HG03103 (cell line): ENCODE data around the gene XRRA1.
A peak's percentile ranks its signal among the peaks of the same experiment; 100 is the strongest.

Experiments
- ATAC-seq: cut with Tn5 transposase; IDR thresholded peaks from one replicate; pipeline ENCODE4 v1.9.1; 2021; ENCODE audit warnings: low read depth; ENCODE audit not compliant: unreplicated experiment

XRRA1 gene

DNA sequence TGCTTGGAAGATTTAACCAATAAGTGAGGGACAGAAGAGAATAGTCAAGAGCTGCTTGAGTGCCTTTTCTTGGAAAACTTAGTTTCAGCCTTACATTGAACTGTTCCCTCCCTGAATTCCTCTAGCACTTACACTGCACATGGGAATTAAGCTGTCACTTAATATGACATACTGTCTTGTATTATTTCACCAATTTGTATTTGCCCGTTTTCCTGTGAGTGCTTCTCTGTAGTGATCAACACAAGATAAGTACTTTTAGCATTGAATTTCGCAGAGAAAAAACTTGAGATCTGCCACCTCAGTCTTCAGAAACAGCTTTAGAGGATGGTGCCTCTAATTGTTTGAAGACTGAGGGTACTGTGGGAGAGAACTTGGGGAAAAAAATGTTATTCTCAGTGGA lies 3.9 kb upstream of the XRRA1 start:
- no peak for ATAC-seq

DNA sequence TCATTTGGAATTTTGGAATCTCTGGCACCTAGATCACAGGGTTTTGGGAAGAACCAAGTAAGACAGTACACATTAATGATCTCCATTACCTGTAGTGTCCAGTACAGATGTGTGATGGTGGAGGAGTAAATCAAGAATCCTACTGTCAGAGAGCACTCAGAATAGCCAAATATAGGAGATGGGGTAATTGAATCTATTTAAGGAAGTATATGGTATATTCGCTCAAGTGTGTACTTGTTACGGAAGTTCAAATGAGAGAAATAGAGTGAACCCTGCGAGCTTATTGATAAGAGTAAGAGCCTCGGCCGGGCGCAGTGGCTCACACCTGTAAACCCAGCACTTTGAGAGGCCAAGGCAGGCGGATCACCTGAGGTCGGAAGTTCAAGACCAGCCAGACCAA lies 2.3 kb upstream of the XRRA1 start:
- no peak for ATAC-seq

DNA sequence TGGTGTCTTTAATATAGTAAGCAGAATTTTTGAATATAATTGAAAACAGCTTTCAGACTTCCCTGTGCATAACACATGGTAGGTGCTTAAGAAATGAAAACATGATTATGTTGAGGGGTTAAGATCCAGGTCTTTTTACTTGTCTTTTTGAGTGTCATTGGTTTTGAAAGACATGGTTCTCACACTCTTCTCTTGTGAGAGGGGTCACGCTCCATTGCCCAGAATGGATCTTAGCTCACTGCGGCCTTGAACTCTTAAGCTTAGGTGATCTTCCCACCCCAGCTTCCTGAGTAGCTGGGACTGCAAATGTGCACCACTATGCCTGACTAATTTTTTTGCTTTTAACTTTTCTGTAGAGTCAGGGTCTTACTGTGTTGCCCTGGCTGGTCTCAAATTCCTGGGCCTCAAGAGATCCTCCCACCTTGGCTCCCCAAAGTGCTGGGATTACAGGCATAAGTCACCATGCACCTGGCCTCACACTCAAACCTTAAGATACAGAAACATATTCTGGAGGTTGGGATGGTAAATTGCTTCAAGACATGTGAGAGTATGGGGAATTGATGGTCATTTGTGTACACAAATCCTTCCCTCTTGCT lies 1.6 kb upstream of the XRRA1 start:
- ATAC-seq: no peak

DNA sequence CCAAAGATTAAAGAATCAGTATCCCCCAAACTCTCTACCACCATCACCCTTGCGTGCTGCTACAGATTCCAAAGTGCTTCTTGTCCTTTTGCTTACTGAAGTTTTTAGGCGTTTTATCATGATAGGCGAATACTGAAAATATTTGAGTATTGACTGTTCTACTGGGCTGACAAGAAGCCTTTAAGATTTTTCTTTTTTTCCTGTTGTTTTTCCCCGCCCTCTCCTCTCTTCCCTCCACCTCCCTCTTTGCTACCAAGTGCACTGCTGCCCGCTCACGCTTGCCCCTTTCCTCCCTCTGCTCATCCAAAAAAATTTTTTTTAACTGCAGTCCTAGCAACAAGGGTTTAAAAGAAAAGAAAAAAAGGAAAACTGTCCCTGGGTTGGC lies 854 bp upstream of the XRRA1 start:
- ATAC-seq: no peak

DNA sequence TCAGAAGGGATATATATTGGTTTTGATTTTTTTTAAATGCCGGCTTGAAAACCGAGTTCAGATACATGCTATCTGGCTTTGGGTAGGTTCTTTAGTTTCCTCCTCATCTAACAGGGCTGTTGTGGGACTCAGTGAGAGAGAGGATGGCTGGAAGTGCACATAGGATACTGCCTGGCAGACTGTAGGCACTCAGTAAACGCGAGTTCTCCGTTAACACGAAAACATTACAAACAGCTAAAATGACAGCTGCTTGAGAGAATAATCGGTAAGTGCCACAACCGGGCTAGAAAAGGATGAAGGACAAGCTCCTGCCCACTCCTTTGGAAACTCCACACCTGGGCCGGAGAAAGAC lies 369 bp downstream of the XRRA1 start:
- ATAC-seq: peak; percentile 8

DNA sequence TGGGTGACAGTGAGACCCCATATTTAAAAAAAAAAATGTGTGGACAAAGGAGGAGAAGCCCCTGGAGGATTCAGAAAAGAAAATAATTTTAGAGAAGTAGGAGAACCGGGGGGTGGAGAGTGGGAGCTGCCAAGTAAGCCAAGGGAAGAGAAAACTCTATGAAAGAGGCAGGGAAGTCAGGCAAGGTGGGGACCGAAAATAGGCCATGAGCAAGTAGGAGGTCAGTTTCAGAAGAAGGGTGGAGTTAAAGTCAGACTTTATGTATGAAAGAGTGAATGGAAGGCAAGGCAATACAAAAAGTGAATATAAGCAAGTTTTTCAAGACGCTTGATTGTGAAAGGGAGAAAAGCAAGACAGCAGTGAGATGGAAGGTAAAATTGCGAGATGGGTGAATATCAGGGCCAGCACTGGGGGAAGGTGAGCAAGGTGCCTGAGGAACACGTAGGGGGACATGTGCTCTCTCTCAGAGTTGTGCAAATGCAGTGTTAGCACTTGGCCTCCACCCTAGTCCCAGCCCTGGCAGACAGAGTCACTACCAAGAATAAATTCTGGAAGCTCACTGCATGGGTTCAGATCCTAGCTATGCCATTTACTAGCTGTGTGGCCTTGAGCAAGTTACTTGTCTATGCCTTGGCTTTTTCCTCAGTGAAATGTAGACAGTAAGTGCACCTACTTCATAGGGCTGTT lies 6.7 kb downstream of the XRRA1 start:
- ATAC-seq: no peak

DNA sequence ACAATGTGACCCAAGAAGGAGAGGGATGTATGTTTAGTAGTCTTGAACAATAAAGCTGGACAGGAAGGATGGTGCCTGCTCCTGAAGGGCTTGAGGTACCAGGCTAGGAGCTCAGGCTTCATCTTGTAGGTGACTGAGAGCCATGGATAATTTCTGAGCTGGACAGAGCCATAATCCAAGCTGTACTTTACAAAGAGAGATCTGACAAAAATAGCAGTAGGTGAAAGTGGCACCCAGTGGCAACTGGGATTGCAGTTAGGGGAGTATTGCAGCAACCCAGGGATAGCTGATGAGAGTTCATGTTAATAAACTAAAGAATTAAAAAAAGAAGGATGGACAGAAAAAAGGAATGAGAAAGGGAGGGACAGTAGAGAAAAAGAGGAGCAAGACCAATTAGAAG lies 7.4 kb downstream of the XRRA1 start:
- no peak for ATAC-seq

DNA sequence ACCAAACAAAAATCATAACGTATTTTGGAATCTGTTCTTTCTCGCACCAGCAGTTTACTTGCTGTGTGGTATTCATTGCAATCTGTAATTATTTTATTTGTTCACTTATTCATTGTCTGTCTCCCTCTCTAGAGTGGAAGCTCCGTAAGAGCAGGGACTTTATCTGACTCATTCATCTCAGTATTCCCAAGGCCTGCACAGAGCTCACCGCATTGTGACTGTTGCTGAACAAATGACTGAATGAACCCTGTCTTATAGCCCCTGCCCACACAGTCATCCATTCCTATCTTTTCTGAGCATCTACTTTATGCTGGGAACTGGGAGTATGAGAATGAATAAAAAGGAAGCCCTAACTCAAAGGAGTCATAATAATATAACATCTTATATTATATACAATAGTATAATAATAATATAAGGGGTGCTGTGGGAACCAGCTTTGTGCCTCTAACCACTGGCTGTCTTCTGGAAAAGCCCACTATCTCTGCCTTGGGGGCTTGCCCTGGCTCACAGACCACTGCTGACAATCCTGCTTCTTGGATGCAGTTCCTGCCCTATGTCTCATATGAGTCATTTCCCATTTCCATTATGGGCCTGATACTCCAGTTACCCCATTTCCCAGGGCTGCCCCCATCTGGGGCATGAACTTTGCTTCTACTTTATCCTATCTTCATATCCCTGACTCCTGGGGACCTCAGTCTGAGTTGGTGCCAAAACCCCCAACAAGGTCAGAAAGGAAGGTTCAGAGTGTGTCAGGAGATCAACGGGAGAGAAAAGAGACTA lies 11.0 kb downstream of the XRRA1 start:
- no peak for ATAC-seq

DNA sequence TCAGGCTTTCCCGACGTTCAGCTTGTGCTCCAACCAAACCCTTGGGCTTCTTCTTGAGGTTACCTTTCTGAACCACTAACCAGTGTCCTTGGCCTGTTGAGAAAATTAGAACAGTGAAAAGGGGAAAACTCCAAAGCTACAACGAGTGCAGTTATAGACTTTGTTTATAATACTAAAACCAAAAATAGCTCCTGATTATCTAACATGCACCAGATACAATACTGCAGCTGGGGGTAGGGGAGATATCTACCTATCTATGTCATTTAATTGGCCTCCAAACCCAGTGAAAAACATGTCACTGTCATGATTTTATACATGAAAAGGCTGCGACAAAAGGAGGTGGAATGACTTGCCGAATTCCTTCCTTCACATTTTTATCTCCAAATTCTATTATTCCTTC lies 11.9 kb downstream of the XRRA1 start:
- ATAC-seq: no peak

DNA sequence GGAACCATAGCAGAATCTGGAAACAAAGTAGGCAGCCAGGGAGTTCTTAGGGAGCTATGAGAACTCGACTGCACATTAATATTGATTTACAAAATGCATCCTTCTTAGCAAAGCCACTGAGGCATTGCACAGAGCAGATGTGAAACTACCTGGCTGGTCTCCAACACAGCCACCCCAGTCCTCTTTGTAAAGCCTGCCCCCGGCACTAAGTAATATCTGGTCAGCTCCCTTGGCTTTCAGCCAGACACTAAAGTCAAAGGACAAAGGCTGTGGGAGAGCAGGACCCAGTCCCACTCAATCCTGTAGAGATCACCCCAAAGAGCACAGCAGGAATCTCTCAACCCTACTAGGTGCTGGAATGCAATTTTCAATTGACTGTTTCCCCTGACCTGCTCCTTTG lies 12.8 kb downstream of the XRRA1 start:
- no peak for ATAC-seq

DNA sequence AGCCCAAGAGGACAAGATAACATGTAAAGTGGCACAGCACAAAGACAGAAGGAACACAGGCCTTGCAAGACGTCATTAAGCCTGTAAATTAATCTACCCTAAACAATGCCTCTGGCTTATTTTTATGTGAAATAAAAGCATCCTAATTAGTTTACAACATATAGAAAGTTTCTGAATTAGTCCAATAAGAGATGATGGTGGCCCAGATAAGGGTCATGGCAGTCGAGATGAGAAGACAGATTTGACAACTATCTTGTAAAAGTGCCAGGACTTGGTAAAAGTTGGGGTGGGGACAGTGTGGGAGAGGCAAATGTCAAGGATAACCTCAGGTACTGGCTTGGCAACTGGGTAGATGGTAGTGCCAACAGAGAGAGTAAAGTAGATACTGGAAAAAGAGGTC lies 13.6 kb downstream of the XRRA1 start:
- ATAC-seq: no peak

DNA sequence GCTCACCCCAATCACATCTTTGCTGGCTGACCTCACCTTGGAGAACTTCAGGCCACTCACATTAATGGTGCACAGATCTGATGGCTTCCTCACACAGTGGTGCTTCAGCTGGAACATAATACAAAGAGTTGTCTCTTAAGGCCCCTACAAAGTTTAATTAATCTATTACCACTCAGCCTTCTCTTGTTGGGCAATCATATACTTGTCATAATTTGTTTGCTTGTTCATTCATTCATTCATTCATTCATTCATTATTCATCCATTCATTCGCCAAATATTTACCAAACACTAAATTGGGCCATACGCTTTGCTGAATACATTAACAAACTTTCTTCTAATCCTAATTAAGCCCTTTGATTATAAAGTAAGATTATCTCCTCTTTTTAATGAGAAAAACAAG lies 15.1 kb downstream of the XRRA1 start:
- no peak for ATAC-seq

DNA sequence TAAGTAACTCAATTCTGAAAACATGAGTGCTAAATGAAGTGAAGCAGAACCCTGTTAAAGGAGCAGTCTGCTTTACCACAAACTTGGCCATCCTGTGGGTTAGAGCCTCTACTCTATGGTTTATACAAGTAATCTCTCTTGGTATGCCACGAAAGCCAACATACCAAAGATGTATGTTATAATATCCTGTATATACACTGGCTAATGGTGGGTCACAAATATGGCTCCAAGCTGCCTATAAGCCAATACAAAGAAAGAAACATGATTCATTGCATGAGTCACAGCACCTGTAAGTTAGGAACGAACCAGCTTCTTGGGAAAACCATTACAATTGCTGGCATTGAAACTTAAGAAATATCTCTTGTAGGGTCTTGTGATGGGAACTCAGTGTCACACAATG lies 16.1 kb downstream of the XRRA1 start:
- no peak for ATAC-seq

DNA sequence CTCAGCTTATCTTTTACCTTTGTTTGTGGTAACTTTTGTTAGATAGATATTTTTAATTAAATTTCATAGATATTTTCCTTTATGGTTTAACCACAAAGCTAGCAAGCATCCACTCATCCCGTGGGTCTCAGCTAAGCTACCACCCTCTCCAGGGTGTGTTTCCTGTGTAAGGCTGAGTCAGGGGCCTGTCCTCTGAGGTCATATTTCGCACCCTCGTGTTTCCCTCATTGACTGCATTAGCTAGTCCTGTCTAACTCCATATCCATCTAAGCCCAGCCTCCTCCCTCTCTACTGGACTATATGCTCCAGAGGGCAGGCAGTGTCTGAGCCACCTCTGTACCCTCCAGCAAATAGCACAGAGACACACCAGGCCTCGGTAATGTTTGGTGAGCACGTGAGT lies 16.7 kb downstream of the XRRA1 start:
- ATAC-seq: no peak

DNA sequence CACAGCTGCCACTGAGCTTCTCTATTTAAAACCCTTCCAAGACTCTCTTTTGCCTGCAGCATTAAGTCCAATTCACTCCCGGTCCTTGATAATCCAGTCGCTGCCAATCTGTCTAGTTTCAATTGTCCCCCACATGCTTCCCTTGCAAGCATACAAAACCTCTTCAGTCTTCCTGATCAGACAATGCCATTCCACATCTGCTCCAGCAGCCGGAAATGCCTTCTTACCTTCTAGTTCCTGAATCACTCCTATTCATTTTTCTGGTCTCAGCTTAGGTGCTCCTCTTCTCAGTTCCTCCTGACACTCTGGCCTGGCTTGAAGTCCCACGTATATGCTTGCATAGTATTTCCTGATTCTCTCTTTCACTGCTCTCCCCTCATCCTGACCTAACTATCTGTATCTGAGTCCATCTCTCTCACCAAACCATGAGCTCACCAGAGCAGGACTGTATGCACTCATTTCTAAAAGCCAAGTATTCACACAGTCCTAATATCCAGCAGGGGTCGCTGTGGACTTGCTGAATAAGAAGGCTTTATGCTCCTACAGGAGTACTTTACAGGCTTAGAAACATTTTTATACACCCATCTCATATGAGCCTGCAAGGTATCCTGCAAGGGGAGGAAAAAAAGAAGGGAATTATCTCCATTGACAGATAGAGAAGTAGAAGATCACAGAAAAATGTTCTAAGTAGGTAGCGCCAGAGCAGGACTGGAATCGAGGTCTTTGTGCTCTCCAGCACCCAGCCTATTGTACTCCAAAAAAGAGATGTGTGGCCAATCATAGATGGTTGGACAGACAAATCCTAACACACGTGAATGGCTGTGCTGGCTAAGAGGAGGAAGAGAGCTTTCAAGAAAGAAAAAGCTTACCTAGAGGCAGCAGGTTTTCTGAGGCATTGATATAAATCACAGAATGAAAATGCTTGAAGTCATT lies 19.2 kb downstream of the XRRA1 start:
- peak; percentile 78 for ATAC-seq

DNA sequence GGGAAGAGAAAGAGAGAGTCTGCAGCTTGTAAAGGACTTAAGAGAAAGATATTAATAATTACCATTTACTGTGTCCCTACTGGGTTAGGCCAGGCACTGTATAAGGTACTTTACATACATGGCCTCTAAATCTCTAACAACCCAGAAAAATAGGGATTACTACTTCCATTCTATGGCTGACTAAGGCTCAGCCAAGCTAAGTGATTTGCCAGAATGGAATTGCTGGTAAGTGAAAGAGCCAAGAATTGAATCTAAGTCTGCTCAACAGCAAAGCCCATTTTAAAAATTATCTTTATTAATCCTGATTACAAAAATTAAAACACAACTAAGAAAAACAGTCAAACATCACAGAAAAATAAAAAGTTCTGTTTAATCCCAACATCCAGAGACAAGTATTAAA lies 21.4 kb downstream of the XRRA1 start:
- no peak for ATAC-seq

DNA sequence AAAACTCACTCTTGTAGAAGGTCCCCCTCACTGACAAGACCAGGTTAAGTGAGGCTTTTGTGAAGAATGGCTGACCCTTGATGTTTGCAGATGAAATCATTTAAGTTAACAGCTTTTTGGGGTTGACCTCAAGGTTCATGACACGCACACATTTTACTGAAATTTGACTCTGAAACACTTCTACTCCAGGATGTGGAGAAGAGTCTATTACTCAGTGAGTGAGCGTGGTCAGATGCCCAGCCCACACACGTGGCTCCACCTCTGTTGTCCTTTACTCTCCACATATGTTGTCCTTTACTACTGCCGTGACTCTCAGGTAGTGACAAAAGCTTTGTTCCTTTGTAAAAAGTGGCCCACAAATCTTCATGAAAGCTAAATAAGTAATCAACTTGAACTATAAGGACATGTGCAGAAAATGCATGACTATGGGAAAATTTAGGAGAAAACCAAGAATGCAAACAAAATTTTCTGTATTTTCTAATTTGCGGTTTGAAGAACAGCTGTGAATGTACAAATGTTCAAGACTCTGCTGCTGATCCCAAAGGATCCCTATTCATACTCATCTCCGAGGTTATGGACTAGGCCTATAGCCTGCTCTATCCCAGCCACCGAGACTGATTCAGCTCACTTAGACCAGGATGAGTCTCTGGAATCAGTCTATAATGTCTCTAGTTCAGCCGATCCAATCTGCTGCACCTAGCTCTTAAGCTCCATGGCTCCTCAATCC lies 22.4 kb downstream of the XRRA1 start:
- no peak for ATAC-seq

DNA sequence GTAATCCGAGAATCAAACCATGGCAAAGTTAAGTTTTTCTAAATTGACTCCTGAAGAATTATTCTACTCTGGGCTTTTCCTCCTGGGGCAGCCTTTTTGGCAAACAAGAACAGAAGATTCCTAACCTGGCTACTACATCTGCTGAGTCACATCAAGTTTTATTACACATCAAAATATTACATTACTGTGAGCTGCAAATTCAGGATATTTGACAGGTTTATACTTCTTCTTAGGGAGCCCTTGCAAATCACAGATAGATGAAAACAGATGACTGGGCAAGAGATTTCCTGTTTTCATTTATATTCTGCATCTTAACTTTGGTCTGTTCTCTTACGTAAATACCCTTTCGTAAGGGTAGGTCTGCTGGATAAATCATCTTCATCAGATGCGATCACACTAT lies 23.6 kb downstream of the XRRA1 start:
- ATAC-seq: no peak

DNA sequence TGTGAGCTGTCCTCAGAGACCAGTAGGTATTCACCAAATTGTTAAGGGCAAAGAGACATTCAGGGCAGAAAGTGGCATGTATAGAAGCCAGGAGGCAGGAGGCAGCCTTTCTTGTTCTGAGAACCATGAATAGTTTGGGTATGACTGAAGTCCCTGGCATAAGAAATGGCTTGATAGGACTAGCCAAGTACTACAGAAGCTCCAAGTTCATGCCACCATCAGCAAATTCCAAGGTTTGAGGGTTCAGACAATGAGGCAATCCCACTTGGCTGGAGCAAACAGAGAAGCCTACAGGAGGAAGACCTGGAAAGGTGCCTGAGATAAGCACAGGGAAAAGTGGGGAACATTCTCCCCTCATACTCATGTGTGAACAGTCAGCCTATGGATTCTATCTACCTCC lies 25.8 kb downstream of the XRRA1 start:
- ATAC-seq: no peak

DNA sequence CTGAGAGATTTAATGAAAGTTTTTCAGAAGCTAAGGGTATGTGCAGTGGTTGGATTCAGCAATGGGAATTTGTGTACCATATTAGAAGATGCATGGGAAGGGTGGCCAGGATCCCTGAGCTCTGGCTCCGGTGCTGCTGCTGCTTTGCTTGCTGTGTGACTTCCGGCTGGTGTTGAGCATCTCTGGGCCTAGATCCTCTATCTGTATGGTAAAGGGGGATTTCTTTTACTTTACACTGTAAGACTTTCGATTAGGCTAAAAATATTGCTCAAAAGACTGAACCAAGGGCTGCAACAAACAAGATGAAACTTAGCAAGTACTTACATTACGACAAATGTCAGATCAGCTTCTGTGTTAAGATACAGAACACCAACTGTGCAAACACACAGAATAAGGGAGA lies 39.1 kb downstream of the XRRA1 start:
- ATAC-seq: no peak
